Epithelial cell of prostate (primary cell): Measurements from ENCODE around the gene CUL9.

ENCODE experiments used
- DNase-seq: peaks from one replicate; pipeline ENCODE4 v3.0.0-alpha.2; 2011; ENCODE audit warnings: low read depth, low spot score
- H3K27ac ChIP-seq: fragments of 450-650 bp; 2 replicates; pipeline ENCODE4 v1.5.1; 2017; ENCODE audit warnings: mild to moderate bottlenecking

The CUL9 gene

GRCh38 chr6:43267619-43268354, 85.8 kb downstream of the CUL9 start:
- H3K27ac ChIP-seq = no peak overlapping the region
- DNase-seq = no peak

- DNase-seq = no peak
- no peak overlapping the region for H3K27ac ChIP-seq
These were observed 86.3 kb downstream of the CUL9 start for GRCh38 chr6:43268355-43268700.

- DNase-seq = no peak
- H3K27ac ChIP-seq = no peak overlapping the region
These were observed 86.8 kb downstream of the CUL9 start for GRCh38 chr6:43268782-43269272.

GRCh38 chr6:43269273-43270007, 87.4 kb downstream of the CUL9 start:
- DNase-seq = no peak
- H3K27ac ChIP-seq = no peak overlapping the region

- H3K27ac ChIP-seq = no peak overlapping the region
- DNase-seq = no peak
These were observed 89.3 kb downstream of the CUL9 start for GRCh38 chr6:43271103-43271815.

- no peak overlapping the region for H3K27ac ChIP-seq
- DNase-seq = no peak
These were observed 89.9 kb downstream of the CUL9 start for GRCh38 chr6:43271944-43272343.

GRCh38 chr6:43273707-43274106, 91.7 kb downstream of the CUL9 start:
- no peak overlapping the region for H3K27ac ChIP-seq
- DNase-seq = no peak
